ENCODE data around the gene SSX2IP. TPM values are rescaled to one million over a fixed set of nuclear protein-coding genes. Genes with fewer than 3 reads are reported as not detected.

The SSX2IP gene
- total RNA-seq, 2 donors from 2014 or later, result 16.6 to 21.8 TPM

DNA sequence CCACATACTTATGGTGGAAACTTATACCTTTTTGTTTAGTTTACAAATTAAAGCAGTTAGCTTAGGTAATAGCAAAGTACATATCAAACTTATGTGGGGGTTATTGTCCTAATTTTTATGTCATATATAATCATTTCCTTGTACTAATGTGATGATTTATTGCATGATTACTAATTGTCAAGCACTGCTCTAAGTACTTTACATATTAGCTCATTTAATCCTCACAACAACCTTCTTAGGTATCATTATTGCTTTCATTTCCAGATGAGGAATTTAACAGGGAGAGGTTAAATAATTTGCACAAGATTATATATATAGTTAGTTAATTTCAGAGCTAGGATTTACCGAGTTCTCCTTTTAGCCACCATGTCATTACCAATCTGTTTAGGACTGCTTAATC, 11.9 kb upstream of the SSX2IP start:
- Histone ChIP-seq H3K4me3 (ENCODE audit: low read length) (no peak overlapping the region), H3K9me3 (ENCODE audit: control insufficient read depth, low read length) (no peaks in the 10 kb centered on the region), H3K36me3 (ENCODE audit: control insufficient read depth, insufficient read depth, low read length) (no peaks in the 10 kb centered on the region), H3K27ac (ENCODE audit: low read depth, low read length) (no peak overlapping the region), H3K4me1 (ENCODE audit: control insufficient read depth, insufficient read depth, low read length) (peaks cover 16% of the 10 kb centered on the region), H3K9ac (ENCODE audit: extremely low read depth, low read length, poor library complexity, severe bottlenecking) (no peak overlapping the region), H3K27me3 (ENCODE audit: control insufficient read depth, insufficient read depth, low read length, poor library complexity, severe bottlenecking) (no peaks in the 10 kb centered on the region)
- Mint-ChIP-seq H3K4me1 (peaks cover 11% of the 10 kb centered on the region), H3K27ac (no peak overlapping the region), H3K36me3 (ENCODE audit: low read depth) (no peaks in the 10 kb centered on the region), H3K4me3 (no peak overlapping the region), H3K9me3 (no peaks in the 10 kb centered on the region), H3K27me3 (ENCODE audit: insufficient read depth) (no peaks in the 10 kb centered on the region)
- WGBS, 2 experiments (ENCODE audit: insufficient coverage in 1 of 2, insufficient read length in 1 of 2), result 82 to 100% methylated on average over 1 of the region's 1 CpG
- TF ChIP-seq, protein P1, sequence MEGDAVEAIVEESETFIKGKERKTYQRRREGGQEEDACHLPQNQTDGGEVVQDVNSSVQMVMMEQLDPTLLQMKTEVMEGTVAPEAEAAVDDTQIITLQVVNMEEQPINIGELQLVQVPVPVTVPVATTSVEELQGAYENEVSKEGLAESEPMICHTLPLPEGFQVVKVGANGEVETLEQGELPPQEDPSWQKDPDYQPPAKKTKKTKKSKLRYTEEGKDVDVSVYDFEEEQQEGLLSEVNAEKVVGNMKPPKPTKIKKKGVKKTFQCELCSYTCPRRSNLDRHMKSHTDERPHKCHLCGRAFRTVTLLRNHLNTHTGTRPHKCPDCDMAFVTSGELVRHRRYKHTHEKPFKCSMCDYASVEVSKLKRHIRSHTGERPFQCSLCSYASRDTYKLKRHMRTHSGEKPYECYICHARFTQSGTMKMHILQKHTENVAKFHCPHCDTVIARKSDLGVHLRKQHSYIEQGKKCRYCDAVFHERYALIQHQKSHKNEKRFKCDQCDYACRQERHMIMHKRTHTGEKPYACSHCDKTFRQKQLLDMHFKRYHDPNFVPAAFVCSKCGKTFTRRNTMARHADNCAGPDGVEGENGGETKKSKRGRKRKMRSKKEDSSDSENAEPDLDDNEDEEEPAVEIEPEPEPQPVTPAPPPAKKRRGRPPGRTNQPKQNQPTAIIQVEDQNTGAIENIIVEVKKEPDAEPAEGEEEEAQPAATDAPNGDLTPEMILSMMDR (conservative IDR thresholded peaks at IDR 0.05), result no peak
- no peak for DNase-seq

DNA sequence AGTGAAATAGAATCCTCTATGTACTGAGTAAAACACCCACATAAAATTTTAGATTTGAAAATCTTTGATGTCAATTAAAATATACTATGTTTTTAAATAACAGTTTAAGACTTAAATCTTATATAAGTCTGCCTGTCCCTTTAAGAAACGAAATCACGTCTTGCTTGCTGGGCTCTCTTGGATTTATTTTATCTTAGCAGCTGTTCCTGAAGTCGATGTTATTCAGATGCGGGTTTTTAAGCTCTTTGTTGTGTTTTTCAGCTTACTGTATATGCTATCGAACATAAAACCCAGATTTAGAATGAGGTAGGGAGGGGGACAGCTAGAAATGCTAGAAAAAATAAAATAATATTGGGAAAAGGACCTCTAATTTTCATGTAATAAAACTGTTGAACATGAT, 11.1 kb upstream of the SSX2IP start:
- Histone ChIP-seq H3K4me3 (ENCODE audit: low read length) (no peak overlapping the region), H3K27ac (ENCODE audit: low read depth, low read length) (no peak overlapping the region), H3K9ac (ENCODE audit: extremely low read depth, low read length, poor library complexity, severe bottlenecking) (no peak overlapping the region), H3K36me3 (ENCODE audit: control insufficient read depth, insufficient read depth, low read length) (no peaks in the 10 kb centered on the region), H3K27me3 (ENCODE audit: control insufficient read depth, insufficient read depth, low read length, poor library complexity, severe bottlenecking) (no peaks in the 10 kb centered on the region), H3K4me1 (ENCODE audit: control insufficient read depth, insufficient read depth, low read length) (peaks cover 16% of the 10 kb centered on the region), H3K9me3 (ENCODE audit: control insufficient read depth, low read length) (no peaks in the 10 kb centered on the region)
- WGBS, 2 experiments (ENCODE audit: insufficient coverage in 1 of 2, insufficient read length in 1 of 2), result 77 to 81% methylated on average over 3 to 5 of the region's 5 CpGs
- Mint-ChIP-seq H3K27ac (no peak overlapping the region), H3K4me3 (no peak overlapping the region), H3K4me1 (peaks cover 11% of the 10 kb centered on the region), H3K9me3 (no peaks in the 10 kb centered on the region), H3K36me3 (ENCODE audit: low read depth) (no peaks in the 10 kb centered on the region), H3K27me3 (ENCODE audit: insufficient read depth) (no peaks in the 10 kb centered on the region)
- TF ChIP-seq, protein P1 (conservative IDR thresholded peaks at IDR 0.05), result no peak
- DNase-seq, result no peak

DNA sequence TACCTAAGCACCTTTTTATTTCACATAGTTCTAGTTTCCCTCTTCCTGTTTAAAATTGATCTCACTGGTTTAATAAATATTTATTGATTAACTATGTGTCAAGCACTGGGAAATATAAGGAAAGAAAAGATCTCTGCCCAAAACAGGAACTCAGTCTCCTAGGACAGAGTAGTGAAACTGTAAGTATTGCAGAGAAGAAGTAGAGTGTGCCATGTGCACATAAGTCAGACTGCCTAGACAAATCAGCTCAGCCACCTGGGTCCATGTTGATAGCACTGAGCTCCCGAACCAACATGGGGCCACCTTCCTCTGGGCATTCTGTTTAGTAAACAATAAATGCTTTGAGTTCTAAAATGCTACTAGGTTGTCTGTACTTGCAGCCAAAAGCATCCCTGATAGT, 9.8 kb upstream of the SSX2IP start:
- no peaks in the 10 kb centered on the region for H3K27me3 Mint-ChIP-seq (ENCODE audit: insufficient read depth)
- H3K27ac Mint-ChIP-seq, result no peak overlapping the region
- H3K4me3 Mint-ChIP-seq, result no peak overlapping the region
- Histone ChIP-seq H3K27ac (ENCODE audit: low read depth, low read length) (no peak overlapping the region), H3K27me3 (ENCODE audit: control insufficient read depth, insufficient read depth, low read length, poor library complexity, severe bottlenecking) (no peaks in the 10 kb centered on the region), H3K9me3 (ENCODE audit: control insufficient read depth, low read length) (no peaks in the 10 kb centered on the region), H3K36me3 (ENCODE audit: control insufficient read depth, insufficient read depth, low read length) (no peaks in the 10 kb centered on the region), H3K9ac (ENCODE audit: extremely low read depth, low read length, poor library complexity, severe bottlenecking) (no peak overlapping the region), H3K4me3 (ENCODE audit: low read length) (no peak overlapping the region), H3K4me1 (ENCODE audit: control insufficient read depth, insufficient read depth, low read length) (peaks cover 14% of the 10 kb centered on the region)
- peaks cover 11% of the 10 kb centered on the region for H3K4me1 Mint-ChIP-seq
- H3K9me3 Mint-ChIP-seq, result no peaks in the 10 kb centered on the region
- TF ChIP-seq, protein P1 (conservative IDR thresholded peaks at IDR 0.05), result no peak
- no peak for DNase-seq
- 95 to 100% methylated on average over 1 of the region's 1 CpG for WGBS, 2 experiments (ENCODE audit: insufficient coverage in 1 of 2, insufficient read length in 1 of 2)
- no peaks in the 10 kb centered on the region for H3K36me3 Mint-ChIP-seq (ENCODE audit: low read depth)
